Measurements from ENCODE around the gene LCAT.

LCAT gene

GRCh38 chr16:67923414-67924116, 20.4 kb downstream of the LCAT start:
- H3K79me2 ChIP-seq (ENCODE audit: insufficient read depth, low read length) = no peaks in the 10 kb centered on the region

GRCh38 chr16:67922740-67923139, 21.2 kb downstream of the LCAT start:
- TF ChIP-seq CTCF (conservative IDR thresholded peaks at IDR 0.05; ENCODE audit: low read length) (no peak), EZH2phosphoT487 (IDR thresholded peaks at IDR 0.05; ENCODE audit: borderline replicate concordance) (no peak)
- Histone ChIP-seq H3K9me2 (replicated peaks; ENCODE audit: low read depth, low read length) (no peaks in the 10 kb centered on the region), H3K27me3 (ENCODE audit: insufficient read depth, low read length, poor library complexity, severe bottlenecking) (no peaks in the 10 kb centered on the region), H3K36me3 (ENCODE audit: insufficient read depth, low read length) (peaks cover 6% of the 10 kb centered on the region; the same call in 1 of the 2 replicates), H3K4me3 (ENCODE audit: low read length, poor library complexity, severe bottlenecking) (no peak overlapping the region), H4K20me1 (ENCODE audit: insufficient read depth, low read length, poor library complexity, severe bottlenecking) (no peaks in the 10 kb centered on the region), H2AFZ (ENCODE audit: low read length) (no peak overlapping the region), H3K79me2 (ENCODE audit: insufficient read depth, low read length) (no peaks in the 10 kb centered on the region), H3K9me3 (ENCODE audit: insufficient read depth, low read depth, low read length) (no peaks in the 10 kb centered on the region), H3K9ac (ENCODE audit: low read depth, low read length, poor library complexity, severe bottlenecking) (no peak overlapping the region), H3F3A (ENCODE audit: low read depth) (no peaks in the 10 kb centered on the region), H3K4me1 (ENCODE audit: insufficient read depth, low read length, poor library complexity, severe bottlenecking) (peaks cover 3% of the 10 kb centered on the region), H3K4me2 (ENCODE audit: low read depth, low read length, poor library complexity, severe bottlenecking) (no peak overlapping the region)

More at GRCh38 chr16:67923414-67924116, 20.4 kb downstream of the LCAT start:
- Histone ChIP-seq H3K4me1 (ENCODE audit: insufficient read depth, low read length, poor library complexity, severe bottlenecking) (peaks cover 3% of the 10 kb centered on the region), H3K9me3 (ENCODE audit: insufficient read depth, low read depth, low read length) (no peaks in the 10 kb centered on the region), H3K9me2 (replicated peaks; ENCODE audit: low read depth, low read length) (no peaks in the 10 kb centered on the region), H4K20me1 (ENCODE audit: insufficient read depth, low read length, poor library complexity, severe bottlenecking) (no peaks in the 10 kb centered on the region), H2AFZ (ENCODE audit: low read length) (no peak overlapping the region), H3K4me3 (ENCODE audit: low read length, poor library complexity, severe bottlenecking) (no peak overlapping the region), H3K36me3 (ENCODE audit: insufficient read depth, low read length) (peaks cover 10% of the 10 kb centered on the region; the same call in 1 of the 2 replicates), H3K9ac (ENCODE audit: low read depth, low read length, poor library complexity, severe bottlenecking) (no peak overlapping the region), H3K27me3 (ENCODE audit: insufficient read depth, low read length, poor library complexity, severe bottlenecking) (no peaks in the 10 kb centered on the region), H3F3A (ENCODE audit: low read depth) (no peaks in the 10 kb centered on the region), H3K4me2 (ENCODE audit: low read depth, low read length, poor library complexity, severe bottlenecking) (no peak overlapping the region)
- TF ChIP-seq CTCF (conservative IDR thresholded peaks at IDR 0.05; ENCODE audit: low read length) = no peak
- TF ChIP-seq EZH2phosphoT487 (IDR thresholded peaks at IDR 0.05; ENCODE audit: borderline replicate concordance) = no peak

- Histone ChIP-seq H3K4me2 (ENCODE audit: low read depth, low read length, poor library complexity, severe bottlenecking) (no peak overlapping the region), H3K4me3 (ENCODE audit: low read length, poor library complexity, severe bottlenecking) (no peak overlapping the region), H3F3A (ENCODE audit: low read depth) (no peaks in the 10 kb centered on the region), H3K9ac (ENCODE audit: low read depth, low read length, poor library complexity, severe bottlenecking) (no peak overlapping the region), H3K79me2 (ENCODE audit: insufficient read depth, low read length) (no peaks in the 10 kb centered on the region), H3K4me1 (ENCODE audit: insufficient read depth, low read length, poor library complexity, severe bottlenecking) (peaks cover 3% of the 10 kb centered on the region), H3K9me2 (replicated peaks; ENCODE audit: low read depth, low read length) (no peaks in the 10 kb centered on the region), H3K27me3 (ENCODE audit: insufficient read depth, low read length, poor library complexity, severe bottlenecking) (no peaks in the 10 kb centered on the region), H2AFZ (ENCODE audit: low read length) (no peak overlapping the region), H4K20me1 (ENCODE audit: insufficient read depth, low read length, poor library complexity, severe bottlenecking) (no peaks in the 10 kb centered on the region), H3K36me3 (ENCODE audit: insufficient read depth, low read length) (peaks cover under 1% of the 10 kb centered on the region; the same call in 1 of the 2 replicates), H3K9me3 (ENCODE audit: insufficient read depth, low read depth, low read length) (no peaks in the 10 kb centered on the region)
- no peak for TF ChIP-seq CTCF (conservative IDR thresholded peaks at IDR 0.05; ENCODE audit: low read length)
- no peak for TF ChIP-seq EZH2phosphoT487 (IDR thresholded peaks at IDR 0.05; ENCODE audit: borderline replicate concordance)
These were observed 21.7 kb downstream of the LCAT start for GRCh38 chr16:67922221-67922620.

Data from Loucy (cell line).